Amniotic epithelial cell (primary cell): ENCODE results near the gene MCM10.
"Not testable (repeated sequence)": the region's sequence is repeated elsewhere in the genome, so short reads cannot be mapped to it uniquely, and the experiment has no call there.

Source experiments
- DNase-seq: peaks from one replicate; pipeline ENCODE4 v3.0.0-alpha.2; 2010; ENCODE audit warnings: low read depth

The MCM10 gene

GRCh38 chr10:13221572-13221971 lies 60.2 kb downstream of the MCM10 start:
- DNase-seq: no peak

- DNase-seq: no peak
Observed at GRCh38 chr10:13222151-13222550, 60.8 kb downstream of the MCM10 start.

GRCh38 chr10:13222566-13222965 lies 61.2 kb downstream of the MCM10 start:
- DNase-seq: no peak

- DNase-seq: no peak
Observed at GRCh38 chr10:13223241-13223640, 61.9 kb downstream of the MCM10 start.

GRCh38 chr10:13224210-13224995 lies 63.0 kb downstream of the MCM10 start:
- DNase-seq: no peak

- DNase-seq: no peak
Observed at GRCh38 chr10:13225601-13226000, 64.2 kb downstream of the MCM10 start.

- DNase-seq: no peak
Observed at GRCh38 chr10:13227031-13227430, 65.7 kb downstream of the MCM10 start.

GRCh38 chr10:13231190-13231589 lies 69.8 kb downstream of the MCM10 start:
- DNase-seq: no peak

GRCh38 chr10:13231808-13232207 lies 70.5 kb downstream of the MCM10 start:
- DNase-seq: no peak

GRCh38 chr10:13233358-13233757 lies 72.0 kb downstream of the MCM10 start:
- no peak for DNase-seq

- DNase-seq: no peak
Observed at GRCh38 chr10:13234172-13234571, 72.8 kb downstream of the MCM10 start, which contains the start of gene UCMA. Gene UCMA (minus strand): TSS chr10:13234374. CDS start chr10:13234258, 116 bp downstream.

GRCh38 chr10:13234736-13235135 lies 73.4 kb downstream of the MCM10 start:
- not testable (repeated sequence) for DNase-seq

- no peak for DNase-seq
Observed at GRCh38 chr10:13236638-13237037, 75.3 kb downstream of the MCM10 start.

- DNase-seq: no peak
Observed at GRCh38 chr10:13238271-13239077, 77.1 kb downstream of the MCM10 start.

- DNase-seq: no peak
Observed at GRCh38 chr10:13239923-13240322, 78.6 kb downstream of the MCM10 start.

- no peak for DNase-seq
Observed at GRCh38 chr10:13241613-13242012, 80.3 kb downstream of the MCM10 start.

GRCh38 chr10:13242260-13242659 lies 80.9 kb downstream of the MCM10 start:
- DNase-seq: not testable (repeated sequence)

GRCh38 chr10:13247246-13247645 lies 85.9 kb downstream of the MCM10 start:
- no peak for DNase-seq

GRCh38 chr10:13247784-13248183 lies 86.4 kb downstream of the MCM10 start:
- no peak for DNase-seq

GRCh38 chr10:13253726-13254125 lies 92.4 kb downstream of the MCM10 start:
- DNase-seq: no peak

- DNase-seq: no peak
Observed at GRCh38 chr10:13256627-13257026, 95.3 kb downstream of the MCM10 start.

GRCh38 chr10:13257621-13258140 lies 96.3 kb downstream of the MCM10 start:
- DNase-seq: no peak
